Activated naive CD8-positive, alpha-beta T cell treated with anti-CD3 and anti-CD28 coated beads for 36 hours (primary cell): ENCODE results near the gene RHBDD2. TPM values are rescaled to one million over a fixed set of nuclear protein-coding genes. Genes with fewer than 3 reads are reported as not detected.
"Not testable (repeated sequence)": the region's sequence is repeated elsewhere in the genome, so short reads cannot be mapped to it uniquely, and the experiment has no call there.

ENCODE experiments used
- DNase-seq: peaks from one replicate; pipeline ENCODE4 v3.0.0; 2021
- H3K27ac Mint-ChIP-seq: one replicate; pipeline ENCODE4 v1.8.0; 2022; ENCODE audit warnings: mild to moderate bottlenecking, moderate library complexity, mixed read lengths
- H3K27me3 Mint-ChIP-seq: one replicate; pipeline ENCODE4 v1.8.0; 2022; ENCODE audit warnings: mild to moderate bottlenecking, mixed read lengths
- H3K36me3 Mint-ChIP-seq: one replicate; pipeline ENCODE4 v1.8.0; 2021; ENCODE audit warnings: mild to moderate bottlenecking, mixed read lengths
- H3K4me1 Mint-ChIP-seq: one replicate; pipeline ENCODE4 v1.8.0; 2021; ENCODE audit warnings: mixed read lengths
- H3K4me3 Mint-ChIP-seq: one replicate; pipeline ENCODE4 v1.8.0; 2022; ENCODE audit warnings: mild to moderate bottlenecking, moderate library complexity, mixed read lengths
- H3K9me3 Mint-ChIP-seq: one replicate; pipeline ENCODE4 v1.8.0; 2022; ENCODE audit warnings: mixed read lengths
- total RNA-seq, 2 experiments: library from RNA; stranded (reverse); gene quantifications; one replicate each; pipeline ENCODE4 v1.2.3, GENCODE V29; 2021

The RHBDD2 gene
- total RNA-seq, 2 experiments from 2014 or later: 28.0 to 29.6 TPM

DNA sequence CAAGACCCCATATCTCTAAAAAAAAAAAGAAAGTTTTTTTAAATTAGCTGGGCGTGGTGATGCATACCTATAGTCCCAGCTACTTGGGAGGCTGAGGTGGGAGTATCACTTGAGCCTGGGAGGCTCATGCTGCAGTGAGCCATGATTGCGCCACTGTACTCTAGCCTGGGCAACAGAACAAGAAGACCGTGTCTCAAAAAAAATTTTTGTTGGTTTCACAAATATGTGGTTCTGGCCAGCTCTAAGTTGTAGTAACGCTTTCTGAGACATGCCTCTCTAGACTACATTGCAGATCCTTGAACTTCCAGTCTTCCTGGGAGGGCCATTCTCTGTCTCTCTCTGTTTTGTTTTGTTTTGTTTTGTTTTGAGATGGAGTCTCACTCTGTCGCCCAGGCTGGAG, 24.6 kb upstream of the RHBDD2 start:
- no peak for DNase-seq
- Mint-ChIP-seq H3K4me3 (no peak overlapping the region), H3K36me3 (no peaks in the 10 kb centered on the region), H3K4me1 (no peaks in the 10 kb centered on the region), H3K27ac (no peak overlapping the region), H3K27me3 (peaks cover 4% of the 10 kb centered on the region), H3K9me3 (peaks cover 8% of the 10 kb centered on the region)

DNA sequence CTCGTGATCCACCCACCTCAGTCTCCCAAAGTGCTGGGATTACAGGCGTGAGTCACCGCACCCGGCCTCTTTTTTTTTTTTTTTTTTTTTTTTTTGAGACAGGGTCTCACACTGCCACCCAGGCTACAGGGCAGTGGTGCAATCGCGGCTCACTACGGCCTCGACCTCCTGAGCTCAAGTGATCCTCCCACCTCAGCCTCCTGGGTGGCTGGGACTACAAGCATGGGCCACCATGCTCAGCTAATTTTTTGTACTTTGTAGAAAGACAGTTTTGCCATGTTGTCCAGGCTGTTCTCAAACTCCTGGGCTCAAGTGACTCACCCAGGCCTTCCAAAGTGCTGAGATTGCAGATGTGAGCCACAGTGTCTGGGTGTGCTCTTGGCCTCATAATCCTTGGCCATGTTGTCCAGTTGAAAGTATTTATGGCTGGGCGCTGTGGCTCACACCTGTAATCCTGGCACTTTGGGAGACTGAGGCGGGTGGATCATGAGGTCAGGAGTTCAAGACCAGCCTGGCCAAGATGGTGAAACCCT, 24.0 kb upstream of the RHBDD2 start:
- DNase-seq, H3K9me3 Mint-ChIP-seq, H3K4me3 Mint-ChIP-seq, H3K27me3 Mint-ChIP-seq, H3K4me1 Mint-ChIP-seq, H3K27ac Mint-ChIP-seq, H3K36me3 Mint-ChIP-seq: not testable (repeated sequence)

DNA sequence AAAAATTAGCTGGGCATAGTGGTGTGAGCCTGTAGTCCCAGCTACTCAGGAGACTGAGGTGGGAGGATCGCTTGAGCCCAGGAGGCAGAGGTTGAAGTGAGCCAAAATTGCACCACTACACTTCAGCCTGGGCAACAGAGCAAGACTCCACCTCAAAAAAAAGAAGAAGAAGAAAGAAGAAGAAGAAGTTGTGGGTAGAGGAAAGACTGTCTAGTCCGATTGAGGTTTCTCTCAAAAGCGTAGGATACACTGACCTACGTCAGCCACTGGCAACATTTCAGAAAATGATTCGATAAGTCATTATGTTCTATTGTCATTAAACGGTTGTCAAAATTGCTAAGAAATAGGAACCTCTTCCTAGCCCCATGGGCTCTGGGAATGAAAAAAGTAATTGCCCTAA, 22.3 kb upstream of the RHBDD2 start:
- Mint-ChIP-seq H3K4me3 (no peak overlapping the region), H3K36me3 (no peaks in the 10 kb centered on the region), H3K27ac (no peak overlapping the region), H3K4me1 (no peaks in the 10 kb centered on the region), H3K9me3 (peaks cover 8% of the 10 kb centered on the region), H3K27me3 (peaks cover 4% of the 10 kb centered on the region)
- no peak for DNase-seq

DNA sequence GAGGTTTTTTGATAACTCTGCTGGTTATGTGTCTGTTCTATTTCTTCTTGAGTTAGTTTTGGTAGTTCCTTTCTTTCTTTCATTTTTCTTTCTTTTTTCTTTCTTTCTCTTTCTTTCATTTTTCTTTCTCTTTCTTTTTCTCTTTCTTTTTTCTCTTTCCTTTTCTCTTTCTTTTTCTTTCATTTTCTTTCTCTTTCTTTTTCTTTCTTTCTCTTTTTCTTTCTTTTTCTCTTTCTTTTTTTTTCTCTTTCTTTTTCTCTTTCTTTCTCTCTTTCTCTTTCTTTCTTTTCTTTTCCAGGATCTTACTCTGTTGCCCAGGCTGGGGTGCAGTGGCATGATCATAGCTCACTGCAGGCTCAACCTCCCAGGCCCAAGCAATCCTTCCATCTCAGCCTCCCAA, 20.4 kb upstream of the RHBDD2 start:
- H3K9me3 Mint-ChIP-seq: peaks cover 7% of the 10 kb centered on the region
- H3K27me3 Mint-ChIP-seq: peaks cover 10% of the 10 kb centered on the region
- H3K4me3 Mint-ChIP-seq: no peak overlapping the region
- DNase-seq: no peak
- no peaks in the 10 kb centered on the region for H3K36me3 Mint-ChIP-seq
- no peak overlapping the region for H3K27ac Mint-ChIP-seq
- H3K4me1 Mint-ChIP-seq: no peaks in the 10 kb centered on the region

DNA sequence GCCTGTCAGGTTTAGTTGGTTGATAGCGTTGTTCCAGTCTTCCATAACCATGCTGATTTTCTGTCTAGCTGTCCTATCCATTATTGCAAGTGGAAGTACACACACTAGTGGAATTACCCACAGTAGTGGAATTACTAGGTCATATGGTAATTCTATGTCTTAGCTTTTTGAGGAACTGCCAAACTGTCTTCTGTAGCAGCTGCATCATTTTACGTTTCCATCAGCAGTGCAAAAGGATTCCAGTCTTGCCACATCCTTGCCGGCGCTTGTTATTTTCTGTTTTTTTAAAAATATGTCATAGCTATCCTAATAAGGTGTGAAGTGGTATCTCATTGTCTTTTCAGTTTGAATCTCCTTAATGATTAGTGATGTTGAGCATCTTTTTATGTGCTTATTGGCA, 17.2 kb upstream of the RHBDD2 start:
- Mint-ChIP-seq H3K27me3 (peaks cover 28% of the 10 kb centered on the region), H3K4me1 (no peaks in the 10 kb centered on the region), H3K4me3 (no peak overlapping the region), H3K27ac (no peak overlapping the region), H3K9me3 (peaks cover 7% of the 10 kb centered on the region), H3K36me3 (no peaks in the 10 kb centered on the region)
- no peak for DNase-seq

DNA sequence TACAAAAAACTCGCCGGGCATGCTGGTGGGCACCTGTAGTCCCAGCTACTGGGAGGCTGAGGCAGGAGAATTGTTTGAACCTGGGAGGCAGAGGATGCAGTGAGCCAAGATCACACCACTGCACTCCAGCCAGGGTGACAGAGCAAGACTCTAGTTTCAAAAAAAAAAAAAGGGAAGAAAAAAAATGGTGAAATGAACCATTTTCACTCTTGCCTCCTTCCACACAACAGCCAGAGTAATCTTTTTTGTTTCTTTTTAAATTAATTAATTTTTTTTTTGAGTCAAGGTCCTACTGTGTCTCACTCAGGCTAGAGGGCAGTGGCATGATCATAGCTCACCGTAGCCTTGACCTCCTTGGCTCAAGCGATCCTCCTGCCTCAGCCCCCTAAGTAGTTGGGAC, 14.6 kb upstream of the RHBDD2 start:
- not testable (repeated sequence) for DNase-seq, H3K27ac Mint-ChIP-seq, H3K4me3 Mint-ChIP-seq, H3K9me3 Mint-ChIP-seq, H3K4me1 Mint-ChIP-seq, H3K36me3 Mint-ChIP-seq
- peaks cover 24% of the 10 kb centered on the region for H3K27me3 Mint-ChIP-seq

DNA sequence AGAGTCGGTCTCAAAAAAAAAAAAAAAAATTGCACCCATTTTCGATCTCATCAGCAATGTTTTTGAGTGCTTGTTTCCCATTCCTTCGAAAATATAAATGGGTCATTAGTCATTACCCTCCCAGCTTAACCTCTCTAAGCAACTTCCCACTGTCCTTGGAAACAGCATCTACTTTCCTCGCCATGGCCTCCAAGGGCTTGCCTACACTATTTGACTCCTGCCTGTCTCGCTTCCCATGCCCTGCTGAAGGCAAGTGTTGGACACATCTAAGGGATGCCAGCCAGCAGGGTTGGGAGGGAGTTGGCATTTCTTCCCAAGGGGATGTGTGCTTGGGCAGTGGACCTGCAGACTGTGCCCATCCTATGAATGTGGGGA, 12.7 kb upstream of the RHBDD2 start:
- H3K27ac Mint-ChIP-seq: no peak overlapping the region
- H3K4me3 Mint-ChIP-seq: no peak overlapping the region
- H3K36me3 Mint-ChIP-seq: no peaks in the 10 kb centered on the region
- H3K9me3 Mint-ChIP-seq: no peaks in the 10 kb centered on the region
- peaks cover 24% of the 10 kb centered on the region for H3K27me3 Mint-ChIP-seq
- H3K4me1 Mint-ChIP-seq: peaks cover 23% of the 10 kb centered on the region
- DNase-seq: no peak

DNA sequence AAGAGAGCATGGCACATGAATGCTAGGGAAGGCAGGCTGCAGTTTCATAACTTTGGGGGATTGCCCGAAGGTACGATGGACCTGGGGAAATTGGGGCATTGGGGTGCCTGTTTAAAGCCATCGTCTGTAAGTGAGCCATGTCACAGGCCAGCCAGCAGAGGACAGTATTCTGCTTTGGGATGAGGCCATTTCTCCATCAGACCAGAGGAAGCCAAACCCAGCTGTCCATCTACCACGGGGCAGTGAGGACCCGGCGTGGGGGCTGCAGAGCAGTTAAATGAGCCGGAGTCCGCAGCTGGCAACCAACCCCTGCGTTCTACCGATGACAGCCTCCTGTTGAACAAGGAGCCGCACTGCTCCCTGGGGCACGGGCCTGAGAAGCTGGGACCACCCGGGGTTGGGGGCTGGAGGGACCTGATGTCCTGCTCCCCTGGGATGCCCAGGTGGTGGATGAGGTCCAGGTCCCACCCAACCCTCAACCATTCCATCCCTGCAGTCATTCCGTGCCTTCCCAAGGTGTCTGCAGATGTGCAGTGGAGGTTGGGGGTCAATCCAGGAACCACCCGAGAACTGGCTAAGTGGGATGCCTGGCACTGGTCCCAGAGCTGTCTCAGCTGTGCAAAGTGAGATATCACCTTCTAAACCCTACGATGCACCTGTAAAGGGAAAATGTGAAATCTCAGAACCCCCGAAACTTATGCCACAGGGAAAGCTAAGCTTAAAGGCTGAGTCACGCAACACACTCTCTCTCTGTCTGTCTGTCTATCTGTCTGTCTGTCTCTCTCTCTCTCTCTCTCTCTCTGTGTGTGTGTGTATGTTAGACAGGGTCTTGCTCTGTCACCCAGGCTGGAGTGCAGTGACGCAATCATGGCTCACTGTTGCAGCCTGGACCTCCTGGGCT, 12.1 kb upstream of the RHBDD2 start:
- Mint-ChIP-seq H3K27ac (no peak overlapping the region), H3K4me3 (no peak overlapping the region), H3K9me3 (no peaks in the 10 kb centered on the region), H3K27me3 (peaks cover 24% of the 10 kb centered on the region), H3K4me1 (peaks cover 23% of the 10 kb centered on the region), H3K36me3 (no peaks in the 10 kb centered on the region)
- DNase-seq: peak; percentile 31

DNA sequence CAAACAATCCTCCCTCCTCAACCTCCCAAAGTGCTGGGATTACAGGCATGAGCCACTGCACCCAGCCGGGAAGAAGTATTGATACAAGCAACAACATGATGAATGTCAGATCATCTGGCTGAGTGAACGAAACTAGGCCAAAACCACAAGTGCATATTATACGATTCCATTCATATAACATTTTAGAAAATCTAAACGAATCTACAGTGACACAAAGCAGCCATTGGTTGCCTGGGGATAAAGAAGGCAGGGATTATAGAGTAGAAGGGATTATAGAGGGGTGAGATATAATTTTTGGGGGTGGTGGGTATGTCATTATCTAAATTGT, 11.5 kb upstream of the RHBDD2 start:
- DNase-seq: no peak
- H3K27ac Mint-ChIP-seq: no peak overlapping the region
- no peaks in the 10 kb centered on the region for H3K9me3 Mint-ChIP-seq
- peaks cover 24% of the 10 kb centered on the region for H3K27me3 Mint-ChIP-seq
- H3K4me3 Mint-ChIP-seq: no peak overlapping the region
- peaks cover 27% of the 10 kb centered on the region for H3K4me1 Mint-ChIP-seq
- H3K36me3 Mint-ChIP-seq: no peaks in the 10 kb centered on the region

DNA sequence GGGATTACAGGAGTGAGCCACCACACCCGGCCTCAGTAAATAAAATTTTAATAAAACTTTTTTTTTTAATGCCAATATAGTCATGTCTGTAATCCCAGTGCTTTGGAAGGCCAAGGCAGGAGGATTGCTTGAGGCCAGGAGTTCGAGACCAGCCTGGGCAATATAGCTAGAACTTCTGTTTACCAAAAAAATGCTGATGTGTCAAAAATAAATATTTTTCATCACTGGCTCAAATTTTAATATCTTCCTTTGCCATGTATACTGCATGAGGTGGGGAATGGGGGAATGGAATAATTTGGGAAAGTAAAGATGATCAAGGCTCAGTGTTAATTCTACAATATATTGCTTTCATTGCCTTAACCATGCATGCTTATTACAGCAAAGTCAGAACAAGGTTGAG, 10.7 kb upstream of the RHBDD2 start:
- peaks cover 27% of the 10 kb centered on the region for H3K4me1 Mint-ChIP-seq
- DNase-seq: no peak
- no peak overlapping the region for H3K4me3 Mint-ChIP-seq
- no peak overlapping the region for H3K27ac Mint-ChIP-seq
- H3K27me3 Mint-ChIP-seq: peaks cover 21% of the 10 kb centered on the region
- no peaks in the 10 kb centered on the region for H3K9me3 Mint-ChIP-seq
- no peaks in the 10 kb centered on the region for H3K36me3 Mint-ChIP-seq

DNA sequence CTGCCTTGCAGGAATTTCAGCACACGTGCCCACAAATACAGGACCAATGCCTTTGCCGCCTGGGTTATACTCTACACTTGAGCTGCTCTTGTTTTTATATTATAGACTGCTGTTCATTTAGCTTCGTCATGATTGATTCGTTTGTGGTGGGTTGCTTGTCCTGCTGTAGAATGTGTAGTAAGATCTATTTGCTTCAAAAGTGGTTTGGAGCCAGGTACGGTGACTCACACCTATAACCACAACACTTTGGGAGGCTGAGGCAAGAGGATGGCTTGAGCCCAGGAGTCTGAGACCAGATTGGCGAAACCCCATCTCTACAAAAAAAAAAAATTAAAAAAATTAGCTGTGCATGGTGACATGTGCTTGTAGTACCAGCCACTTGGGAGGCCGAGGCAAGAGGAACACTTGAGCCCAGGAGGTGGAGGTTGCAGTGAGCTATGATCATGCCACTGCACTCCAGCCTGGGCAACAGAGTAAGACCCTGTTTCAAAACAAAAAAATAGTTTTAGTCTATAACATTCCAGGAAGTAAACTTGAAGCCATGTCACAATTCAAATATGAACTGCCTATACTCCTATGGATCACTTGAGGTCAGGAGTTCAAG, 9.0 kb upstream of the RHBDD2 start:
- H3K36me3 Mint-ChIP-seq: no peaks in the 10 kb centered on the region
- peaks cover 27% of the 10 kb centered on the region for H3K4me1 Mint-ChIP-seq
- H3K9me3 Mint-ChIP-seq: no peaks in the 10 kb centered on the region
- DNase-seq: peak; percentile 25
- peak overlapping the region; percentile 56 for H3K27ac Mint-ChIP-seq
- H3K4me3 Mint-ChIP-seq: no peak overlapping the region
- H3K27me3 Mint-ChIP-seq: peaks cover 13% of the 10 kb centered on the region

DNA sequence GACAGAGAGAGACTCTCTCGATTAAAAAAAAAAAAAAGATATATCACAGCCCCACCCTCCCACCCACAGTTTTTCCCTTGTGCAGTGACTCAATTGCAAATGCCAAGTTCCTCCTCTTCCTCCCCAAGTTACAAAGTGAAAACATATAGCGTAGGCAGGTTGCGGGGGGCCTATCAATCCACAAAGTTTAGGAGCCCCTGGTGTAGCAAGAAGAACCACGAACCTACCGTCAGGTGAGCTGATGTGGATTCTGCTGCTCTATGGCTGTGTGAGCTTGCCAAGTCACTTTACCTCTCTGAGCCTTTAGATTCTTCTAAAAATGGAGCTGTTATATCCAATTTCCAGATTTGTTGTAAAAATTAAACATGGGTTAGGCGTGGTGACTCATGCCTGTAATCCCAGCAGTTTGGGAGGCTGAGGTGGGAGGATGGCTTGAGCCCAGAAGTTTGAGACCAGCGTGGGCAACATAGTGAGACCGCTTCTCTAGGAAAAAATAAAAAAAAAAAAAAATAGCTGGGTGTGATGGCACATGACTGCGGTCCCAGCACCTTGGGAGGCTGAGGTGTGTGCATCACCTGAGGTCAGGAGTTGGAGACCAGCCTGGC, 8.2 kb upstream of the RHBDD2 start:
- peaks cover 7% of the 10 kb centered on the region for H3K27me3 Mint-ChIP-seq
- H3K4me1 Mint-ChIP-seq: peaks cover 27% of the 10 kb centered on the region
- H3K36me3 Mint-ChIP-seq: no peaks in the 10 kb centered on the region
- no peak overlapping the region for H3K4me3 Mint-ChIP-seq
- no peaks in the 10 kb centered on the region for H3K9me3 Mint-ChIP-seq
- H3K27ac Mint-ChIP-seq: peak overlapping the region; percentile 81
- peak; percentile 50 for DNase-seq

DNA sequence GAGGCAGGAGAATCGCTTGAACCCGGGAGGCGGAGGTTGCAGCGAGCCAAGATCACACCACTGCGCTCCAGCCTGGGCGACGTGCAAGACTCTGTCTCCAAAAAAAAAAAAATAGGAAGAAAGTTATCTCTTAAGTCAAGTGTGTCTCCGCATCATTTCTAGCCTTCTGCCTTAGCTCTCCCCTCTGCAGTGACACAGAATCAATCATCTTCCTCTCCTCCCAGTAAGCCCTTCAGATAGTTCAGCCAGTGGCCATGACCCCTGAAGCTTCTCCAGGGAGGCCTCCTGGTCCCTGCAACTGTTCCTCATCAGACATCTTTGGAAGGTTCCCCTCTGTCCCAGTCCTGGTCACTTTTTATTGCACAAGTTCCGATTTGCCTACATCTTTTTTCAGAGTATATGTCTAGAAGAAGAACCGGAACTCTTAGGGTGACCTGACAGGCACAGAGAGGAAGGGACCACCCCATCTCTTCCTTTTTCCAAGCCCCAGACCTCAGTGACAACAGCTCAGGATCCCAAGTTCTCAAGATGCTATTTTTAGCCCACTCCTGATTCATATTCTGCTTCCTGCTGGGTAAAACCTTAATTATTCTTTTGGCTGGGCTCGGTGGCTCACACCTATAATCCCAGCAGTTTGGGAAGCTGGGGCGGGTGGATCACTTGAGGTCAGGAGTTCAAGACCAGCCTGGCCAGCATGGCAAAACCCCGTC, 6.6 kb upstream of the RHBDD2 start:
- H3K4me3 Mint-ChIP-seq: peak overlapping the region; percentile 42
- H3K9me3 Mint-ChIP-seq: no peaks in the 10 kb centered on the region
- no peak for DNase-seq
- no peaks in the 10 kb centered on the region for H3K36me3 Mint-ChIP-seq
- H3K4me1 Mint-ChIP-seq: peaks cover 24% of the 10 kb centered on the region
- H3K27me3 Mint-ChIP-seq: no peaks in the 10 kb centered on the region
- no peak overlapping the region for H3K27ac Mint-ChIP-seq

DNA sequence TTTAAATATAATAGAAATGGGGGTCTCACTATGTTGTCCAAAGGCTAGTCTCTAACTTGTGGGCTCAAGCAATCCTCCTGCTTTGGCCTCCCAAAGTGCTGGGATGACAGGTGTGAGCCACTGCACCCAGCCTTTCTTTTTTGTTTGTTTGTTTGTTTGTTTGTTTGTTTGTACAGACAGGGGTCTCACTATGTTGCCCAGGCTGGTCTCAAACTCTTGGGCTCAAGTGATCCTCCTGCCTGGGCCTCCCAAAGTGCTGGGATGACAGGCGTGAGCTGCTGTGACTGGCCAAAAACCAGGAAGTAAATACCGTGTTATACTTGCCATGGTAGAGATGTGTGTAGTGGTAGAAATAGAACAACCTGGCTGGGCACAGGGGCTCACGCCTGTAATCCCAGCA, 4.7 kb upstream of the RHBDD2 start:
- H3K4me1 Mint-ChIP-seq: peaks cover 27% of the 10 kb centered on the region
- H3K36me3 Mint-ChIP-seq, H3K9me3 Mint-ChIP-seq, H3K27ac Mint-ChIP-seq, H3K27me3 Mint-ChIP-seq, DNase-seq, H3K4me3 Mint-ChIP-seq: not testable (repeated sequence)
